ENCODE measurements around the gene SCUBE1.

SCUBE1 gene

DNA sequence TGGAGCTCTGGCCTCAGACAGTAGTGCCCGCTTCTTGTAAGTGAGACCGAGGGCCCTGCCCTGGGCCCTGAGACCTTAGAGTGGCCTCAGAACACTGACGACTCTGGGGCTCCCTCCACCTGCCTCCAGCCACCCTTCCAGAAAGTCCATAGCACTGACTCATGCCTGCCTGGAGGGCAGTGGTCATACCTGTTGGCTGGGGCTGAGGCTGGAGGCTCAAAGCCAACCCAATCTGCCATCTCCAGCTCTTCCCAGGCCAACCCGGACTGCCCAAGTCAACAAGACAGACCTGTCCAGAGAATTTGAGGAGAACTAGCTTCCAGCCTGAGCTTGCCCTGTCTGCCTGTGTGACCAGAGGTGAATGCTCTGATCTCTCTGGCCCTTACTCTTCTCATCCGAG lies 89.3 kb downstream of the SCUBE1 start:
- no peak for DNase-seq

DNA sequence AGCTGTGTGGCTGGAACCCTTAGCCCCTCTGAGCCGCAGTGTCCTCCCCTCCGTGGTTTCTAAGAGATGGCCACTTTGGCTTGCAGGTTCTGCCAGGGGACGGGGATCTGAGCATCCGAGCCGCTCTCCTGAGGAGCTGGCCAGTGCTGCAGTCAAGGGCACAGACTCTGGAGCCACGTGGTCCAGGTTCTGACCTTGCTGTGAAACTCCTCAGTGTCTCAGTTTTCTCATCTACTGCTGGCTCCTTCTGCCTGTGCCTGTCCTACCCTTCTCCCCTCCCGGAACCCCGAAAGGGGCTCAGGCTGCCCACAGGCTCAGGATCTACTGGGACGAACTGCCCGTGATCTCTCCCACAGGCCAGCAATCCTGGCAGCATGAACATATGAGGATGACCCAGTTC lies 90.9 kb downstream of the SCUBE1 start:
- no peak for DNase-seq

DNA sequence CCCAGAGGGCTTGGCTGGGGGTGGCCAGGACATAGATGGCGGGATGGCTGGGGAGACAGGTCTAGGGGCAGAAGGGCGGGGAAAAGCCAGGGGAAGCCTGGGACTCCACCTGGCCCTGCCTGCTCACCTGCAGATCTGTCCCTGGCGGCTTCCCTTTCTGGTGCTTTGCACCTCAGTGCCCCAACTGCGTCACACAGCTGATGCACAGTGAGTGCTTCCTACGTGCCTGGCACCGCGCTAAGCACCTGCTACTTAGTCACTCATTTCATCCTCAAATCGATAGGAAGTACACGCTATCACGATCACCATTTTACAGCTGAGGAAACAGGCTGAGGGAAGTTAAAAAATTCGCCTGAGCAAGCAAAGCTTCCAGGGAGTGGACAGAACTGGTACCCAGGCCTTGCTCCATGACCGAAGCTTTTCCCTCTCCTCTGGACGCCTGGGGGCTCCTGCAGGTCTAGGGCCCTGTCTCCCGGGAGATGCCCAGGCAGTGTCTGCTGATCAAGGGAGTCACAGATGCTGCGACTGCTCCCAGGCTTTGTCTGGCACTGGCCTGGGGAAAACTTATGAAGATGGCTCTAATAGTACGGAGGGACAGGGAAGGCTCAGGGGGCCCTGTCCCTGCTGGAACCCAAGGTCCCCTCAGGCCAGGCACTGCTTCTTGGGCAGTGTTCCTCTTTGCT lies 93.2 kb downstream of the SCUBE1 start:
- no peak for DNase-seq

DNA sequence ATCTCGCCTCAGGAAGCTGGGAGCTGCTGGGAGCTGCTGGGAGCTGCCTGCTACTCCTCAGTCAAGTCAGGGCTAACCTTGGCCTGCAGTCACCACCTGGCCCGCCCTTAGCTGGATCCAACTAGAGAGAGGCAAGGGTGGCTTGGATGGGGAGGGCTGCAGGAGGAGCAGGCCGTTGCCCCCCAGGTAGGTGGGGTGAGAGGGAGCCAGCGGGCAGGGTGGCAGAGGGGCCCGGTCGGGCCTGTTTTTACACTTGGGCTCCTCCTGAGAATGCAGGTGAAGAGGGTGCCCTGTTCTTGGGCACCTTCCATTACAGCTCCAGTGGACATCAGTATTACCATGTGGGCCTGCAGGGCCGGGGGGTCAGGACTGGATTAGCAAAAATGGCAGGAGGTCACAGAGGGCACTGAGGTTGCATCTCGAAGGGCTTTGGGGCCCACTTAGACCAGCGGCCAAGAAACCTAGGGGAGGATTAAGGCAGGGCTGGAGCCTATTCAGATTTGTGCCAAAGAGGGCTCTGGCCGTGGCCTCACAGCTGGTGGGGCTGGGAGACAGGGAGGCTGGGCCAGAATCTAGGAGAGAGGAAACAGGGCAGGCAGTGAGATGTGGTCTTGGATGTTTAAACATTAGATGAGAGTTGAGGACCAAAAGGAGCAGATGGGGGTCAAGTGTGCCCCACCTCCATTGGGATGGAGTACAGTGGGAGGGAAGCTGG lies 95.5 kb downstream of the SCUBE1 start:
- DNase-seq = no peak

DNA sequence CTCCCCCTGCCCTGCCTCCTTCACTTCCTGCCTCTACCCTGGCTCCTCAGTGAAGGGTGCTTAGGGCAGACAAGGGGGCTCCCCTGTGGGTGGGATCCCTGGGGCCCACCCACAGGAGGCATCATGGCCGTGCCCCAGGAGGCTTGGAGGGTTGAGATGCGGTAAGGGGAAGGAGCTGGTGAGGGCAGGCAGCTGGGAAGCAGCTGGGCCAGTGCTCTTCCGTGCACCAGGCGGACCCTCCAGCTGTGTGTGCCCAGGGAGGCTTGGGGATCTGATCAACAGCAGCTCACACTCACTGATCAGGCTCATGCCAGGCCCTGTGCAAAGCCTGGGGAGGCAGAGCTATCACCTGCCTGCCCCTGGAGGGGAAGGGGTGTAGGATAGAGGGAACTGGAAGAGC lies 97.0 kb downstream of the SCUBE1 start:
- DNase-seq = no peak

DNA sequence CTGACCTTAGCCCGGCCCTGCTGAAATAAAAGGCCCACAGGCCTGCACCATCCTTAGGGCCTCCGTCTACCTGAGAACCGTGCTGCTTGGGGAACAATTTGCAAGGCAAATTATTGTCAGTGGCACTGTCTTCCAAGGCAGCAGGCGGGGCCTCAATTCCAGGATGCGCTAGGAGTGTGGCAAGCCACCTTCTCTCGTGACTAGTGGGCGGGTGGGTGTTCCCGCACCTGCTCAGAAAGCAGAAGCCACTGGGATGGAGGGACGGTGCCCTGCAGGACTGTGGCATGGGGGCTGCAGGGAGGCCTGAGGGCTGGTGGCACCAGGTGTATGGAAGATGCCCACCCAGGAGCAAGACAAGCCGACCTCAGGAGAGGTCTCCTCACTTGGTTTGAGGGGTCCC lies 97.5 kb downstream of the SCUBE1 start:
- no peak for DNase-seq

DNA sequence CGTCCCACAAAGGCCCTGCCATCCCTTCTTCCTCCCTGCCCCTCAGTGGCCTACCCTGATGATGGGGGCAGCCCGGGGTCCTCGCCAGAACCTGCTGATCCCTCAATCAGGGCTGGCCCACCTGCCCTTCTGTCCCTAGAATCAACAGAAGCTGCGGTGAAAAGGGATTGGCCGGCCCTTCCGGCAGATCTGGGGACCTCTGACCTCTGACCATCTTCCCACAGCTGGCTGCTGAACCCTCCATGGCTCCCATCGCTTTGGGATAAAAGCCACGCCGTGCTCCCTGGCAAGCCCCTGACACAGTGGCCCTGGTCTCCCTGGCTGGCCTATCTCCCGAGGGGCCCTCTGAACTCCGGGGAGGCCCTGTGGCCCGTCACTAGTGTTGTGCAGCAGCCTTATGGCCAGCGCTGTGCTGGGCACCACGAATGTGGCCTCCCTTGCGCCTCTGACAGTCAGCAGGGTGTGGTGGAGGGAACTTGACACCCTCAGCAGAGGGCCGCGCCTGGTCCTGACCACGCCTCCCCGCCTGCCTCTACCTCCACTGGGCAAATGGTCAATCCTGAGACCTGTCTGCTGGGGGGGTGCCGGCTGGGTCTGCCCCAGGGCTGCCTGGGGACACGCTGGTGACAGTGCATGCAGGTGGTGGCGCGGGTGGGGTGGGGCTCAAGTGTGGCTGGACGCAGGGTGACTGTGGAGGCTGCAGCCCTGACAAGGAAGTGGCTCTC lies 98.2 kb downstream of the SCUBE1 start:
- no peak for DNase-seq

DNA sequence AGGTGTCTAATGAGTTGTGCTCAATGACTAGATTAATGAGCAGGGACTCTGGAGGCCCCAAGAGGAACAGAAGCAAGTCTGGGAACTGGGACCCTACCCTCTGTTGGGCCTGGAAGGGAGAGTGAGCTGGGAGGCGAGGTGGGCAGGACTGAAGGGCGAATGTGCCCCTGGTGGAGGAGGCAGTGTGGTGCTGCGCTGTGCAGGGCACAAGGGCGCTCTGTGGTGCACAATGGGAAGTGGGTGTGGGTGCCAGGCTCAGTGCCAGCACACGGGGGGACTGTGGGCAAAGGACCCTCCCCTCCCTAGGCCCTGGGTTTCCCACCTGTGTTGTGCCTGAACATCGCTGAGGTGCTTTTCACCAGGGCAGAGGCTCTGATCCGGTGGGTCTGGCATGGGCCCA lies 98.8 kb downstream of the SCUBE1 start:
- DNase-seq = no peak

DNA sequence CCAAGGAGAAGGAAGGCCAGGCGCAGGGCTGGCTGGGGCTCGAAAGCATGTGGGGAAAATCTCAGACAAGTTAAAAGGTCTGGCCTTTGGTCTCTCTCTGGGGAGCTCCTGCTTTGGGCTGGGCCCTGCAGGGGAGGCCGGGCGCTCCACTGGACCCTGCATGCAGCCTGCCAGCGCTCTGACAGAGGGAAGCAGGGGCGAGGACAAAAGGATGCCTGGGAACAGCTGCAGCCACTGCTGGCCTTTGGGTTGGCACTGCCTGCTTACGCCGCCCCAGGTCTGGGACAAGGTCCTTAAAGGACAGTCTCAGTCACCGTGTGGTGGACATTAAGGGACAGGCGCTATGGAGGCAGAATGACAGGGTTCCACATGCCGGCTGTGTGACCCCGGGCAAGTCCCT lies 99.8 kb downstream of the SCUBE1 start:
- no peak for DNase-seq

DNA sequence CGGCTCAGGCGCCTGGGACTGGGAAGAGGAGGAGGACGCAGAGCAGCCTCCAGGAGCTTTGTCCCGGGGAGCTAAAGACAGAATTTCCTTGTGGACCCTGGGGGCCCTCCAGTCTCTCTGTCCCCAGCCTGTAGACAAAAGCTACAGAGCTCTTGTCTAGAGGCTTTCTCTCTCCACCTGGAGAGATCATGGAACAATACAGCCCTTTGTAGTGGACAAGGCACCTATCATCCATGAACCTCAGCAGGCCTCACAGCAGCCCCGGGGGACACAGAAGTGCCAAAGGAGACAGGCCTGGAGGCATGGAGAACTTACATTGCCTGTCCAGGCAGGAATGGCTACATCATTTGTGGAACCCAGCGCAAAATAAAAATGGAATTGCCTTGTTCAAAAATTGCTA lies 100.5 kb downstream of the SCUBE1 start:
- DNase-seq = no peak

DNA sequence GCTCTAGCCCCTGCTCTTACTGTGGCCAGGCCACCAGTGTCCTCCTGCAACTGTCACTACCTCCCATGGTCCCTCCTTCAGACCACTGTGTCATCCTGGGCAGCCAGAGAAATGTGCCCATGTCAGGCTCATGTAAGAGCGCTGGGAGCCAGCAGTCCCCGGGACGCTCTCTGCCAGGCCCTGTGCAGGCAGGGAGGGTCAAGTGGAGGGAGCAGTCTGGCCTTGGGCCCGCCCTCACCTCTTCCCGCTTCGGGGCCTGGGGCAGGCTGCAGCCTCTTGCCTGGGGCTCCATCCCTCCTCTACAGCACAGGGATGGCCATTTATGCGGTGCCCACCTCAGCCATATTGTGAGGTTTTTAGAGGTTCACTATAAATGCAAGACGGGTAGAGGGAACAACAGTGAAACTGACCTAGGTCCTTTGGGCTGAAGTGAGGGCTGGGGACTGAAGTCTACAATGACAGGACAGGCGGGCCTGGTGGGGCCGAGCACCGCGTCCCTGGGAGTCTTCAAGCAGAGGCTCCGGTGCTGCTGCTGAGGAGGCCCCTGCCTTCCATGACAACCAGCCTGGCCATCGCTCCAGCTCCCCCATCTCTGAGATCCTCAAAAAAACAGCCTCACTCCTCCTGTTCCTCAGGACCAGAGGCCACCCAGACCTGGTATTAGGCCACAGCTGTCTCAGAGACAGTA lies 101.3 kb downstream of the SCUBE1 start:
- DNase-seq = no peak

DNA sequence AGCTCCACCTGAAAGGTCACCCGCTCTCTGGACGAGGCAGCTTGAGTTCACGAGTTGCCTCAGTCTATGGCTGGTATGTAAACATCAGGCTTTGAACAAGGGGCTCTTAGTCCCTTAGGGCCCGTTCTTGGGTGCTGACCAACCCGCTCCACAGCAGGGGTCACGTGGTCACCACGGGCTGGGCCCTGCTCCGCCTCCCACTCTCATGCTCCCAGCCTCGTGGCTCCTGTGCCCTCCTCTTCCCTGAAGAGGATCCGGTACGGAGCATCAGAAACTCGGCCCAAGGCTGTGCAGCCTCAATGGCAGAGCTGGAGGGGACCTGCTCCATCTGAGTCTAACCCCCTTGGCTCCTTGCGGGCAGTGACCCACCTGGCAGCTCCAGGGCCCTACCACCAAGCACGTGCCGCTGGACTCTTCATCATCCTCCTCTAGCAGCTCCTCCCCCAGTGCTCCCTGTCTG lies 102.0 kb downstream of the SCUBE1 start:
- DNase-seq = no peak

DNA sequence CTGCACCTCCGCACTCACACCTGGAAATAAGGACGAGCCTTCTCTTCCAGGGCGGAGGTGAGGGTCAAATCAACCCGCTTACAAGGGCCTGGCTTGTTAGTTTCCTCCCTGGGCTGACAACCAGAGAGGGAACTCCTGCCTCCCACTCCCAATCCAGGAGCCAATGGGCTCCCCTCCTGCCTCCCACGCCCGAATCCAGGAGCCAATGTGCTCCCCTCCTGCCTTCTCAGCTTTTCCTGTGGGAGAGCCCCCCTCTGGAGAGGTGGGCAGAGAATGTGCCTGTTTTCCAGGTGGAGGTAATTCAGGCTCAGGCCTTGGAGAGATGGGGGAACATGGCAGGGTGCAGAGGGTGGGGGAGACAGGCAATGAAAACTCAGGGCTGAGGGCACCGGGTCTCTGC lies 102.6 kb downstream of the SCUBE1 start:
- DNase-seq = no peak

DNA sequence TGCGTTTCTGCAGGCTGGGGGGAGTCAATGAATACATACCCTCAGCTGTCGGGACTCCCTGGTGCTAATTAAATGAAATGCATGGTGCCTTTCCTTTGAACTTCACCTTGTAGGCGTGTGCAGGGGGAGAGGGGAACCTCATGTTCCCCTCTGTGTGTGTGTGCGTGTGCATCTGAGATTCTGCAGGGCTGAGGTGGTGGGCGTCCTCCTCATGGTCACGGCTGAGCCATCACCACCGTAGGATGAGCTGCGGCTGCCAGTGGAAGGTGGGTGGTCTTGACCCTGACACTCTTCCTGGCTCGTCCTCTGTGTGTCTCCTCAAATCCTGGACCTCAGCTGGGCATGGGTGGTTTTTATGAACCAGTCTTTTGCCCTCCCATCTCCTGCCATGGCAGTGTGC lies 103.2 kb downstream of the SCUBE1 start:
- no peak for DNase-seq

DNA sequence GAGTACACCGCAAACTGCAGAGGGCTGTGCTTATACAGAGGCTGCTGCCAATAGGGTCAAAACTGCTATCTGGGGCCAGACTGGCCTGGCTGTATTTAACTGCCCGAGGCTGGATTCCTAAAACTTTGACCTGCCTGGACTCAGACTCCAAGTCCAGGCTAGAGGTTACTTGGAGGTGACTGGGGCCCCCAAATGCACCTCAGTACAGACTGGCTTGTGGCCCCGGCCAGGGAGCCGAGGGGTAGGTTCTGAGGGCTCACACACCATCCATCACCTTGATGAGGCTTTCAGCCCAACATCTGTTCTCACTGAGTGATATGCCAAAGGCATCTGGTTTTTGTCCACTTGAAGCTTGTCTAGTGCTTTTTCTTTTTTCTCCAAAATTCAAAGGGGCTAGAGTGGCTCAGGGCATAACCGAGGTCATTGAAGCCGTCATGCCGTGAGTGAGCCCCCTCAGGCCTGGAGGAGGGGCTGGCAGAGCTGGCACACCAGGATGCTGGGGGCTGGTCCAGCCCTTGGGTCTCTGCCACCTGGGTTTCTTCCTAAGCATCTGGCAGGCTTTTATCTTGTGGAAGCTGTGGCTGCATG lies 103.9 kb downstream of the SCUBE1 start:
- DNase-seq = no peak

DNA sequence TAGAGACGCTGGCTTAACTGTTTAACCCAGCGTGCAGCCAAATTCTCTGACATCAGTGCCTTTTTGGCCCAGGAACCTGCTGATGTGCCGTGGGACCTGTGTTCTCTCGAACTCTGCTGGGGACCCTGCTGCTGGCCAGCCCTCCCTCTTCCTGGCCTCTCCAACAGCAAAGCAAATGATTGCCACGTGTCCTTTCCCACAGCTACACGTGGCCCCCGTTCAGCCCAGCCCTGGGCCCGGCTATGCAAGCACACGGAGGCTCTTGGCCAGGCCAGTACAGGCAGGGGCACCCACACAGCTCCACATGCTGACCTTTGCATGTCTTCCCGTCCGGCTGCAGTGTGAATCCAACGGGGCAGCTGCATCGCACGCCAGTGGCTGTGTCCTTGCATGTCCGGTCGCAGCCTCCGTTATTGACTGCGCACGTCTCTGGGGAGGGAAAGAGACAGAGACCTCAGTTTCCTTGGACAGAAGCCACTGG lies 104.6 kb downstream of the SCUBE1 start:
- no peak for DNase-seq

DNA sequence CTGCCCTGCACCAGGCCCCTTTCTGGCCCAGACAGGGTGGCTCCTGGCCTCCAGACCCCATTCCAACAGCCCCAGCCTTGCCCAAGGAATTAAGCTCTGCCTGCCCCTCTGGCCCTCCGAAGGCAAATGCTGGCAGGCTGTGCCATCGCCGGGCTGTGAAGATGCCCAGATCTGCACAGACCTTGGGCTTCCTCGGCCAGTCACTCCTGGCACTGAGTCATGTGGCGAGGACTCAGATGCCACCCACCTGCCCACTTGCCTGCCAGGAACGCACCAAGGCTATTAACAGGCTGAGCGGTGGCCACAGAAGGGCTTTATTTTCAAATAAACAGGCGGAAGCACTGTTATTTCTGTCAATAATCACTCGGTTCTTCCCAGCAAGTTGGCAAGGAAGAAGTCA lies 105.9 kb downstream of the SCUBE1 start:
- DNase-seq = no peak

DNA sequence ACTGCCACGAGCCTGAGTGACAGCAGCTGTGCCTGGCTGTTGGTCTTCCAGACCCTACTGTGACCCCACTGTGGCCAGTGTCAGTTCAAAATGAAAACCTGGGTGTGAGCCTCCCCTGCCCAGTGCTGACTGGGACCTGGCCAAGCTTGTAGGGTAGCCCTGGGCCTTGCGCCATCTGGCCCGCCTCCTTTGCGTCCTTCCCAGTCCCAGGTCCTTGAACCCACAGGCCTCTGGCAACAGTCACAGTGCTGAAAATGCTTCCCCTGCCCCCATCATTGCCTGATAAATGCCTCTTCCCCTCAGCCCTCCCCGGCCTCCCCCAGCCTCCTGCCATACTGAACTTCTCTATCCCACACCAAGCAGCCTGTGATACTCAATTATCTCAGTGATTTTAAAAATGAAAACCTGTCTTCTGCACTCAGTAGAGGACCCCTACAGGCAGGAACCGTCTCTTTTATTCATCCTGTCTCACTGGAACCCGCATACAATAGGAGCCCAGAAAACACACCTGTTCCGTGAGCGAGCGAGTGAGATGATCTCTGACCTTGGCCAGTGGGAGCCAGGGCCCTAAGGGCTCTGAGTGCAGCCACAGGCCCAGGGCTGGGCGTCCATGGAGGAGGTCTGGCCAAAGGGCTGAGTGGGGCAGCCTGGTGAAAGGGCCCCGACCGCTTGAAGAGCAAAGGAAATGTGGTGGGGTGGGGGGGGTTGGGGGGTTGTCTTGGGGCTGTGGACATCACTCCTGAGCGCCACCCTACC lies 106.6 kb downstream of the SCUBE1 start:
- no peak for DNase-seq

DNA sequence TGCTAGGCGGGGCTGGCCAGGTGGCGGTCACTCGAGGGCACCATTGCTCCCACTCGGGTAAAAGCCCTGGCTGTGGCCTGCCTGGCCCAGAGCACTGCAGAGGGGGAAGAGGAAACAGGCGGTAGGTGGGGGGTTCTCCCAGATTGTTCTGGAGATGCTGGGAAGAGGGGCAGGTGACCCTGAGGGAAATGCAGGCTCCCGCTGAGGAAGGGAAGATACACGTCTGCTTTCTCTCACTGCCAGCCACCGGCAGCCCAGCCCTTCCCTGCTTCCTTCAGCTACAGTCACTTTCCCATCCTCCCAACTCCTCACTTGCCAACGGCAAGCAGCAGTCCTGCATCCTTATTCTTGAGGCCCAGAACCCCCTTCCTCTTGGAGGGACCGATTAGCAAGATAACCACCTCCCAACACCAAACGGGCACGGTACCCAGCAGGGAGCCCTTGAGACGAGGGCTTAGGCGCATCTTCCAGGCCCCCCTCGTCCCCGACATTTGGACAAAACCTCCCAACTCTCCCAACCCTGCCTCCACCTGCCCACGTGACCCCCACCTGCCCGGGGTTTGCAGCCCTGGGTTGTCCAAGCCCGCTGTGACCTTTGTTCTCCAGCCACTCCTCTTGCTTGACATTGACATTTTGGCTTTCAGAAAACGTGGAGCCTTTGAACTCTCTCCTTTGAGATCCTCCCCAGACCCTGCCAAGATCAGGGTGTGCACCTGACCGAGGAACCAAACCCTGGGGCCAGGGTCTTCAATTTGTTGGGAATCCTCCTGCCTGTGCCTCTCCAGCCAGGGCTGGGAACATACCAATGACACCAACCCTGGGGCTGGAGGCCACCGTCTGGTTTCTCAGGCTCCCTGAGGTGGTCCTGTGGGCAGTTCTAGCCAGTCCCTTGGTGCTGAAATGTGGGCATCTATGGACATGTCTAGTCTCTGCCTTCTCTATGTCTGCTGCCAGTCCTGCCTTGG lies 107.4 kb downstream of the SCUBE1 start:
- DNase-seq = no peak

DNA sequence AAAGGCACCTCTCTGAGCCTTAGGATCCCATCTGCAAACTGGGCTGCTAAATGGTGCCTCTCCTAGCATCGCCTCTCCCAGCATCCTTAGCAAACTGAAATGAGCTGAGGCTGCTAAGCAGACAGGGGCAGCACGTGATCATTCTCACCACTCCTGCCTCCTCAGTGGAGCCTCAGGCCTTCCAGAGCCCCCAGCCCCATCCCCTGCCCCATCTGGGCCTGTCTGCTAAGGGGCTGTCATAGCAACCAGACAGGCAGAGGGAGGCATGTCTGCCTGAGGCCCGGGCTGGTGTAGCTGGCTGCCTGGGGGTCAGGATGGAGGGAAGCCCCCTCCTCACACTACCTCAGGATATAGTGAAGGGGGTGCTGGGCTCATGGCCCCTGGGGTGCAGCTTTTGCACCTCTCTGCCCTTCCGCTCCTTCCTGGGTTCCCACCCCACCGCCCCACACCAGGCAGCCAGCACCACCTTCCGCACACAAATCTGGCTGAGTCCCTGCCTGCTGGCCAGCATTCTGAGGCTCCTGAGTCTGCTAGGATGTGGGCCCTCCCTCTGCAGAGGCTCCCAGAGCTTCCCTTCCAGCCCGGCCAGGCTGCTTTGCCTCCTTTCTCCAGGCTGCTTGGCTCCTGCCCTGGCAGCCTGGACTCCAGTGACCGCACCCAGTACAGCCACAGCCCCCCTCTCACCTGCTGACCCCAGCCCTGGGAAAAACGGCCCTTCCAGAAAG lies 108.7 kb downstream of the SCUBE1 start:
- DNase-seq = no peak

Measured in activated effector memory CD4-positive, alpha-beta T cell treated with Interleukin-2 at 50 U/mL for 16 hours (primary cell).